RWPE2 (cell line): Measurements from ENCODE around the gene CAV1.

ENCODE experiments used
- ATAC-seq: fragments of 200-7000 bp; cut with Tn5 transposase; 3 replicates; pipeline ENCODE4 v1.9.1; 2021; ENCODE audit warnings: low read depth
- DNase-seq: peaks from one replicate; pipeline ENCODE4 v3.0.0-alpha.2; 2020; ENCODE audit warnings: low spot score
- H3K27ac ChIP-seq: fragments of 450-650 bp; 2 replicates; pipeline ENCODE4 v1.5.1; 2017; ENCODE audit warnings: mild to moderate bottlenecking; ENCODE audit not compliant: poor library complexity, severe bottlenecking
- H3K27me3 ChIP-seq: fragments of 250-450 bp; sonication (Bioruptor Pico); 2 replicates; pipeline ENCODE4 v1.5.1; 2021; ENCODE audit warnings: mild to moderate bottlenecking, moderate library complexity; ENCODE audit not compliant: insufficient read depth, poor library complexity, severe bottlenecking
- H3K36me3 ChIP-seq: fragments of 250-450 bp; sonication (Bioruptor Pico); 2 replicates; pipeline ENCODE4 v1.5.1; 2020; ENCODE audit warnings: low read depth, mild to moderate bottlenecking, moderate library complexity
- H3K4me1 ChIP-seq: fragments of 250-450 bp; sonication (Bioruptor Pico); 2 replicates; pipeline ENCODE4 v1.5.1; 2021; ENCODE audit warnings: mild to moderate bottlenecking, moderate library complexity; ENCODE audit not compliant: insufficient read depth, poor library complexity, severe bottlenecking
- H3K4me3 ChIP-seq: fragments of 250-450 bp; sonication (Bioruptor Pico); 2 replicates; pipeline ENCODE4 v1.5.1; 2021; ENCODE audit warnings: mild to moderate bottlenecking, moderate library complexity; ENCODE audit not compliant: severe bottlenecking
- H3K9me3 ChIP-seq: fragments of 250-450 bp; sonication (Bioruptor Pico); 2 replicates; pipeline ENCODE4 v1.5.1; 2021; ENCODE audit warnings: mild to moderate bottlenecking, moderate library complexity; ENCODE audit not compliant: severe bottlenecking
- TF ChIP-seq, protein P1 (sequence below): fragments of 450-650 bp; IDR thresholded peaks from one replicate; pipeline ENCODE4 v1.5.1; 2017; ENCODE audit warnings: mild to moderate bottlenecking, moderate library complexity; ENCODE audit not compliant: poor library complexity, severe bottlenecking

The CAV1 gene

GRCh38 chr7:116571552-116571951 lies 46.7 kb downstream of the CAV1 start:
- Histone ChIP-seq H3K36me3 (no peaks in the 10 kb centered on the region), H3K4me1 (peaks cover 50% of the 10 kb centered on the region), H3K9me3 (no peaks in the 10 kb centered on the region), H3K27ac (peak overlapping the region; percentile 94), H3K27me3 (no peaks in the 10 kb centered on the region), H3K4me3 (no peak overlapping the region)
- no peak for DNase-seq
- peak; percentile 55 for ATAC-seq
- TF ChIP-seq, protein P1, sequence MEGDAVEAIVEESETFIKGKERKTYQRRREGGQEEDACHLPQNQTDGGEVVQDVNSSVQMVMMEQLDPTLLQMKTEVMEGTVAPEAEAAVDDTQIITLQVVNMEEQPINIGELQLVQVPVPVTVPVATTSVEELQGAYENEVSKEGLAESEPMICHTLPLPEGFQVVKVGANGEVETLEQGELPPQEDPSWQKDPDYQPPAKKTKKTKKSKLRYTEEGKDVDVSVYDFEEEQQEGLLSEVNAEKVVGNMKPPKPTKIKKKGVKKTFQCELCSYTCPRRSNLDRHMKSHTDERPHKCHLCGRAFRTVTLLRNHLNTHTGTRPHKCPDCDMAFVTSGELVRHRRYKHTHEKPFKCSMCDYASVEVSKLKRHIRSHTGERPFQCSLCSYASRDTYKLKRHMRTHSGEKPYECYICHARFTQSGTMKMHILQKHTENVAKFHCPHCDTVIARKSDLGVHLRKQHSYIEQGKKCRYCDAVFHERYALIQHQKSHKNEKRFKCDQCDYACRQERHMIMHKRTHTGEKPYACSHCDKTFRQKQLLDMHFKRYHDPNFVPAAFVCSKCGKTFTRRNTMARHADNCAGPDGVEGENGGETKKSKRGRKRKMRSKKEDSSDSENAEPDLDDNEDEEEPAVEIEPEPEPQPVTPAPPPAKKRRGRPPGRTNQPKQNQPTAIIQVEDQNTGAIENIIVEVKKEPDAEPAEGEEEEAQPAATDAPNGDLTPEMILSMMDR = no peak

DNA sequence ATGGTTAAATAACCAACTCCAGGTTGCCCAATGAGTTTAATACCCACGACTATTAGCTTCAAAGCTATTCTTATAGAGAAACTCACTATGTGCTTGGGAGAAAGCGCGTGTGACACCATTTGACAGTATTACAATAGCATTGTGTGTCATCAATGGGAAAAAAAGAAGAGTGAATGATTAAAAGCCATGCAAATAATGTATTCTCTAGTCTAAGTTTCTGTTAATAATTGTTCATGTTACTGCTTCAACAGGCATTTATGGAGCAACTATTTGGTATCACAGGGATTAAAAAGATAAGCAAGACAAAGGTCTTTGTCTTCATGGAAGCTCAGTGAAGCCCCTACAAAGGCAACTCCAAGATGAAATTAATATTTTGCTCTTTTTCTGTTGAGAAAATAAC lies 47.2 kb downstream of the CAV1 start:
- TF ChIP-seq, protein P1 = no peak
- H3K9me3 ChIP-seq = no peaks in the 10 kb centered on the region
- ATAC-seq (no peak), DNase-seq (no peak)
- H3K27ac ChIP-seq = peak overlapping the region; percentile 94
- H3K4me3 ChIP-seq = no peak overlapping the region
- no peaks in the 10 kb centered on the region for H3K27me3 ChIP-seq
- H3K36me3 ChIP-seq = no peaks in the 10 kb centered on the region
- peaks cover 55% of the 10 kb centered on the region for H3K4me1 ChIP-seq

- TF ChIP-seq, protein P1 = no peak
- no peak for DNase-seq
- Histone ChIP-seq H3K27ac (peak overlapping the region; percentile 94), H3K36me3 (no peaks in the 10 kb centered on the region), H3K4me1 (peaks cover 63% of the 10 kb centered on the region), H3K27me3 (no peaks in the 10 kb centered on the region), H3K4me3 (no peak overlapping the region), H3K9me3 (no peaks in the 10 kb centered on the region)
- no peak for ATAC-seq
Measured at GRCh38 chr7:116573541-116573940, 48.7 kb downstream of the CAV1 start.

- Histone ChIP-seq H3K27me3 (no peaks in the 10 kb centered on the region), H3K4me3 (no peak overlapping the region), H3K36me3 (no peaks in the 10 kb centered on the region), H3K9me3 (no peaks in the 10 kb centered on the region), H3K4me1 (peaks cover 58% of the 10 kb centered on the region), H3K27ac (peak overlapping the region; percentile 94)
- TF ChIP-seq, protein P1 = no peak
- DNase-seq (no peak), ATAC-seq (no peak)
Measured at GRCh38 chr7:116574025-116574822, 49.4 kb downstream of the CAV1 start.

- Histone ChIP-seq H3K27me3 (no peaks in the 10 kb centered on the region), H3K4me1 (peaks cover 42% of the 10 kb centered on the region), H3K4me3 (no peak overlapping the region), H3K9me3 (no peaks in the 10 kb centered on the region), H3K36me3 (no peaks in the 10 kb centered on the region), H3K27ac (peak overlapping the region; percentile 94)
- DNase-seq (no peak), ATAC-seq (no peak)
- TF ChIP-seq, protein P1 = no peak
Measured at GRCh38 chr7:116575853-116576252, 51.0 kb downstream of the CAV1 start.
